ENCODE results near the gene ZNFX1. TPM values are rescaled to one million over a fixed set of nuclear protein-coding genes. Genes with fewer than 3 reads are reported as not detected.

Gene ZNFX1
- total RNA-seq, result 10 to 100 TPM; 28.7 to 34.9 (median 31.1) TPM

DNA sequence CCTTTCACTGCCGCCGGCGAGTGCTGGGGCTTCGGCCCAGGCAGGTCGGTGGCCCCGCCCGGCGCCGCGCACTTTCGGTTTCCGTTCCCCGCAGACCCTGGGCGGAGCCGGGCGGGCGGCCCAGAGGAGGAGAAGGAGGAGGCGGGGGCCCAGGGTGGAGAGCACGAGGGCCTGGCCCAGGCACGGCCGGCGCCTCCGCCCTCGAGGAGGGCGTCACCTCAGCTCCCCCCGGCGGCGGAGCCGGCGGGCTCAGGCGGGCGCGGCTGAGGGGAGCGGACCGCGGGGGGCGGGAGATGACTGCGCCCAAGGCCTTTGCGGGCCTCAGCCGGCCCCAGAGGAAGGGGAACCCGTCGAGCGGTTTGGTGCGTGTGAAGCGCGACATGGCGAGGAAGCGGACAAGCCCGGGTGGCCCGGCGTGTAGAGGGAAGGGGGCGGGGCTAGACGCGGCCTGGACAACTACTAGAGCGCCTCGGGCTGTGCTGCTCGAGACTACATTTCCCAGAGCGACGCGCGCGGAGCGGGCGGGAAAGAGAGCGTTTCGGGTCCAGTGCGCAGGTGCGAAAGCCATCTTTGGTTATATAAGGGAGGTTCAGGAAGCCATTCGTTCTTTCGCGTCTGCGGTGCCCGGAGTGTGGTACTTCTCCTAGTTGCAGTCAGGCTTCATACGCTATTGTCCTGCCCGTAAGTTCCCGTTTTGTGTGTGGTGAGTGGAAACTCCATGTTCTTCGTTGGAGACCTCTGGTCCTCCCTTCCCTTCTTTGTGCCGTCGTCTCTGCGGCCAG lies at the start of gene ZNFX1:
Gene ZNFX1 (minus strand): TSS at position 22 of the 782 bp plus-strand sequence. CDS start 2,218 bp downstream, outside the sequence.
- peaks cover 0 to 61% of the 10 kb centered on the region in 2 donors for H3K36me3 ChIP-seq
- in situ Hi-C loops (cut with MboI; ENCODE audit: low sequenced_read_pairs in 4 of 4), result no loop called here

GRCh38 chr20:49326026-49326425 lies 48.2 kb upstream of the ZNFX1 start:
- Histone ChIP-seq H3K4me3 (no peak overlapping the region), H3K9me3 (no peaks in the 10 kb centered on the region), H3K27me3 (peaks cover 5 to 19% (median 13%) of the 10 kb centered on the region in 3 donors), H3K4me1 (no peaks in the 10 kb centered on the region), H3K36me3 (no peaks in the 10 kb centered on the region), H3K27ac (no peak overlapping the region)
- ATAC-seq (no peak), DNase-seq (no peak)
- intact Hi-C loops (cut with DNase I; ENCODE audit: low total_unique reads), result no loop called here
- TF ChIP-seq POLR2A (IDR thresholded peaks at IDR 0.05), result no peak
- TF ChIP-seq, protein P1, sequence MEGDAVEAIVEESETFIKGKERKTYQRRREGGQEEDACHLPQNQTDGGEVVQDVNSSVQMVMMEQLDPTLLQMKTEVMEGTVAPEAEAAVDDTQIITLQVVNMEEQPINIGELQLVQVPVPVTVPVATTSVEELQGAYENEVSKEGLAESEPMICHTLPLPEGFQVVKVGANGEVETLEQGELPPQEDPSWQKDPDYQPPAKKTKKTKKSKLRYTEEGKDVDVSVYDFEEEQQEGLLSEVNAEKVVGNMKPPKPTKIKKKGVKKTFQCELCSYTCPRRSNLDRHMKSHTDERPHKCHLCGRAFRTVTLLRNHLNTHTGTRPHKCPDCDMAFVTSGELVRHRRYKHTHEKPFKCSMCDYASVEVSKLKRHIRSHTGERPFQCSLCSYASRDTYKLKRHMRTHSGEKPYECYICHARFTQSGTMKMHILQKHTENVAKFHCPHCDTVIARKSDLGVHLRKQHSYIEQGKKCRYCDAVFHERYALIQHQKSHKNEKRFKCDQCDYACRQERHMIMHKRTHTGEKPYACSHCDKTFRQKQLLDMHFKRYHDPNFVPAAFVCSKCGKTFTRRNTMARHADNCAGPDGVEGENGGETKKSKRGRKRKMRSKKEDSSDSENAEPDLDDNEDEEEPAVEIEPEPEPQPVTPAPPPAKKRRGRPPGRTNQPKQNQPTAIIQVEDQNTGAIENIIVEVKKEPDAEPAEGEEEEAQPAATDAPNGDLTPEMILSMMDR (IDR thresholded peaks at IDR 0.05 in 4 of 5, conservative IDR thresholded peaks at IDR 0.05 in 1 of 5), result no peak
- in situ Hi-C loops (cut with MboI; ENCODE audit: low sequenced_read_pairs in 4 of 4), result loop anchor here in 1 of 4 donors (25.0 kb wide), 1 partner anchor 536 kb away; no protein-coding TSS in a partner anchor

More for the DNA sequence above, at the start of gene ZNFX1:
- Histone ChIP-seq H3K27ac (peak within 1 kb of the TSS; percentile 95 to 99 (median 98)), H3K27me3 (no peaks in the 10 kb centered on the region), H3K9me3 (no peaks in the 10 kb centered on the region), H3K4me3 (peak within 1 kb of the TSS; percentile 62 to 88 (median 78)), H3K4me1 (peaks cover 44 to 56% of the 10 kb centered on the region in 2 donors)
- DNase-seq (peak; percentile 99), ATAC-seq (peak; percentile 92)
- intact Hi-C loops (cut with DNase I; ENCODE audit: low total_unique reads), result loop anchor here (1.0 kb wide), 2 partner anchors 59 to 90 kb away; partner anchors contain the start of genes DDX27 and STAU1
- TF ChIP-seq POLR2A (IDR thresholded peaks at IDR 0.05), result peak; percentile 96 to 98
- TF ChIP-seq, protein P1 (IDR thresholded peaks at IDR 0.05 in 4 of 5, conservative IDR thresholded peaks at IDR 0.05 in 1 of 5), result peak in 1 of 5 experiments; percentile 21

DNA sequence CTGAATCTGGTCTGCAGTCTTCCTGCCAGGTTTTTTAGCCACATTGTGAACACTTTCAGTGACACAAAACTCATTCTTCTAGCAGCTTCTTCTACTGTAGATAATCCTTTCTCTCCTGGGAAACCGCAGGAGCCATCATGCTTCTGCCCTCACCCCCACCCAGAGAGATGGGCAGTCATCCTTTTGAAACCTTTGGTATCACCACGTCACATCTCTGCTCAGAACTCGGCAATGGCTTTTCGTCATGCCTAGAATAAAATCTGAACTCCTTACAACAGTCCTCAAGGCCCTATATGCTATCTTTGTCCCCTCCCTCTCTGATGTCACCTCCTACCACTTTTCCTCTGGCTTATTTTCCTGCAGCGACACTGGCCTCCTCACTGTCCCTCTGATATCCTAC lies 46.4 kb upstream of the ZNFX1 start:
- Histone ChIP-seq H3K4me1 (peaks cover under 1% of the 10 kb centered on the region in 2 donors), H3K9me3 (no peaks in the 10 kb centered on the region), H3K27me3 (peaks cover 20 to 34% (median 29%) of the 10 kb centered on the region in 3 donors), H3K27ac (no peak overlapping the region), H3K36me3 (no peaks in the 10 kb centered on the region), H3K4me3 (no peak overlapping the region)
- ATAC-seq (no peak), DNase-seq (no peak)
- in situ Hi-C loops (cut with MboI; ENCODE audit: low sequenced_read_pairs in 4 of 4), result no loop called here
- TF ChIP-seq POLR2A (IDR thresholded peaks at IDR 0.05), result no peak
- TF ChIP-seq, protein P1 (IDR thresholded peaks at IDR 0.05 in 4 of 5, conservative IDR thresholded peaks at IDR 0.05 in 1 of 5), result no peak
- intact Hi-C loops (cut with DNase I; ENCODE audit: low total_unique reads), result no loop called here

- no peak for ATAC-seq
- in situ Hi-C loops (cut with MboI; ENCODE audit: low sequenced_read_pairs in 4 of 4), result no loop called here
- no peak for DNase-seq
- intact Hi-C loops (cut with DNase I; ENCODE audit: low total_unique reads), result no loop called here
- peaks cover 6% of the 10 kb centered on the region in 2 donors for H3K4me1 ChIP-seq
- peaks cover 25 to 40% (median 35%) of the 10 kb centered on the region in 3 donors for H3K27me3 ChIP-seq
- TF ChIP-seq POLR2A (IDR thresholded peaks at IDR 0.05), result no peak
- TF ChIP-seq, protein P1 (IDR thresholded peaks at IDR 0.05 in 4 of 5, conservative IDR thresholded peaks at IDR 0.05 in 1 of 5), result no peak
- no peak overlapping the region for H3K27ac ChIP-seq
- no peaks in the 10 kb centered on the region for H3K36me3 ChIP-seq
- H3K4me3 ChIP-seq, result no peak overlapping the region
- no peaks in the 10 kb centered on the region for H3K9me3 ChIP-seq
Observed at GRCh38 chr20:49323622-49324238, 45.9 kb upstream of the ZNFX1 start.

Measured in gastrocnemius medialis (tissue), 4 donors.